Type B pancreatic cell (in vitro differentiated cells): ENCODE results near the gene ZNF467. TPM values are rescaled to one million over a fixed set of nuclear protein-coding genes. Genes with fewer than 3 reads are reported as not detected.

Experiments
- DNase-seq: peaks from one replicate; pipeline ENCODE4 v3.0.0; 2021; ENCODE audit warnings: mixed read lengths; ENCODE audit not compliant: unreplicated experiment; ENCODE audit errors: extremely low spot score
- H3K27ac Mint-ChIP-seq: 2 replicates; pipeline ENCODE4 v1.8.0; 2021; ENCODE audit warnings: mild to moderate bottlenecking, mixed read lengths
- H3K27me3 Mint-ChIP-seq: 2 replicates; pipeline ENCODE4 v1.8.0; 2021; ENCODE audit warnings: mixed read lengths
- H3K36me3 Mint-ChIP-seq: 2 replicates; pipeline ENCODE4 v1.8.0; 2021; ENCODE audit warnings: mixed read lengths
- H3K4me1 Mint-ChIP-seq: one replicate; pipeline ENCODE4 v1.8.0; 2021; ENCODE audit warnings: mixed read lengths; ENCODE audit not compliant: unreplicated experiment
- H3K4me3 Mint-ChIP-seq: 2 replicates; pipeline ENCODE4 v1.8.0; 2021; ENCODE audit warnings: mild to moderate bottlenecking, mixed read lengths
- H3K9me3 Mint-ChIP-seq: 2 replicates; pipeline ENCODE4 v1.8.0; 2021; ENCODE audit warnings: mixed read lengths
- CTCF ChIP-seq: fragments of 200-600 bp; sonication (generic); conservative IDR thresholded peaks from 2 replicates; pipeline ENCODE4 v1.5.0; 2021; ENCODE audit warnings: antibody characterized with exemption, mild to moderate bottlenecking
- total RNA-seq: library from RNA; stranded (reverse); gene quantifications from 2 replicates; pipeline ENCODE4 v1.2.1, GENCODE V29; 2021; ENCODE audit warnings: low replicate concordance

ZNF467 gene
- total RNA-seq, 1 donor from 2014 or later: 17.6 TPM

DNA sequence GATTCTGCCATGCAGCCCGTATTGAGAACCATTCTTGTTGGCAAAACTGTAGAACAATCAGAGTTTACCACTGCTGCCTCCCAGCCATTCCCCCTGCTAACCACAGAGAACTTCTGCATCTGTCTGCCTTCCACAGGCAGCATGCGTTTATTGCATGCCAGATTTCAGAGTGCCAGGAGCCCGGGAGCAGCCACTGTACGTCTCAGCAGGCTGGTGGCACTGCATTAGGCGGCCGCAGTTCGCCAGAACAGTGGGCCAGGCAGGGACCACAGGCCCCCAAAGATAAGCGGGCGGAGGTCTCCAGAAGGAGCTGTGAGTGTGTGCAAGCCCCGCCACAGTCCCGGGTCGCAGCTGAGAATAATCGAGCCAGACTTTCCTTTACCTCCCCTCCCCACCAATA, 31.8 kb downstream of the ZNF467 start:
- Mint-ChIP-seq H3K9me3 (no peaks in the 10 kb centered on the region), H3K27ac (no peak overlapping the region), H3K4me3 (no peak overlapping the region), H3K27me3 (no peaks in the 10 kb centered on the region), H3K36me3 (no peaks in the 10 kb centered on the region), H3K4me1 (peaks cover 8% of the 10 kb centered on the region)
- no peak for DNase-seq
- TF ChIP-seq CTCF: no peak

GRCh38 chr7:149736478-149737360, 36.7 kb downstream of the ZNF467 start:
- no peak for DNase-seq
- no peak overlapping the region for H3K4me3 Mint-ChIP-seq
- H3K27me3 Mint-ChIP-seq: no peaks in the 10 kb centered on the region
- no peaks in the 10 kb centered on the region for H3K9me3 Mint-ChIP-seq
- no peaks in the 10 kb centered on the region for H3K36me3 Mint-ChIP-seq
- no peak overlapping the region for H3K27ac Mint-ChIP-seq
- no peak for TF ChIP-seq CTCF
- H3K4me1 Mint-ChIP-seq: no peaks in the 10 kb centered on the region

GRCh38 chr7:149735779-149736477, 37.5 kb downstream of the ZNF467 start:
- Mint-ChIP-seq H3K4me1 (no peaks in the 10 kb centered on the region), H3K27ac (no peak overlapping the region), H3K9me3 (no peaks in the 10 kb centered on the region), H3K27me3 (no peaks in the 10 kb centered on the region), H3K4me3 (no peak overlapping the region), H3K36me3 (peaks cover 4% of the 10 kb centered on the region)
- no peak for TF ChIP-seq CTCF
- no peak for DNase-seq

GRCh38 chr7:149735181-149735602, 38.2 kb downstream of the ZNF467 start:
- H3K27ac Mint-ChIP-seq: no peak overlapping the region
- no peak for TF ChIP-seq CTCF
- H3K4me1 Mint-ChIP-seq: no peaks in the 10 kb centered on the region
- H3K36me3 Mint-ChIP-seq: peaks cover 4% of the 10 kb centered on the region
- no peaks in the 10 kb centered on the region for H3K9me3 Mint-ChIP-seq
- DNase-seq: no peak
- H3K4me3 Mint-ChIP-seq: no peak overlapping the region
- H3K27me3 Mint-ChIP-seq: no peaks in the 10 kb centered on the region

- DNase-seq: no peak
- no peaks in the 10 kb centered on the region for H3K4me1 Mint-ChIP-seq
- H3K27ac Mint-ChIP-seq: no peak overlapping the region
- H3K4me3 Mint-ChIP-seq: no peak overlapping the region
- H3K9me3 Mint-ChIP-seq: no peaks in the 10 kb centered on the region
- H3K27me3 Mint-ChIP-seq: no peaks in the 10 kb centered on the region
- H3K36me3 Mint-ChIP-seq: peaks cover 4% of the 10 kb centered on the region
- TF ChIP-seq CTCF: no peak
Measured at GRCh38 chr7:149734791-149735075, 38.7 kb downstream of the ZNF467 start.
